Measurements from ENCODE around the gene PHF12.

The PHF12 gene

GRCh38 chr17:28992625-28993600, 41.6 kb upstream of the PHF12 start:
- H4K20me1 ChIP-seq (ENCODE audit: control insufficient read depth, insufficient read depth, low read depth, low read length) = no peaks in the 10 kb centered on the region
- no peaks in the 10 kb centered on the region for H3K9me2 ChIP-seq (replicated peaks; ENCODE audit: control insufficient read depth, low read length)
- H3K4me2 ChIP-seq (ENCODE audit: low read length) = no peak overlapping the region
- TF ChIP-seq EZH2phosphoT487 (IDR thresholded peaks at IDR 0.05; ENCODE audit: borderline replicate concordance, low read length) = no peak
- TF ChIP-seq CTCF (IDR thresholded peaks at IDR 0.05; ENCODE audit: low read depth, low read length, poor library complexity, severe bottlenecking) = no peak
- H3K4me3 ChIP-seq (ENCODE audit: low read length) = no peak overlapping the region
- no peaks in the 10 kb centered on the region for H3K79me2 ChIP-seq (ENCODE audit: control insufficient read depth, low read length)
- H3K4me1 ChIP-seq (ENCODE audit: control insufficient read depth, low read length) = peaks cover 7% of the 10 kb centered on the region; the same call in 1 of the 2 replicates
- no peaks in the 10 kb centered on the region for H3K36me3 ChIP-seq (ENCODE audit: control insufficient read depth, low read length)
- H3K9me3 ChIP-seq (ENCODE audit: control insufficient read depth, insufficient read depth, low read length) = no peaks in the 10 kb centered on the region
- no peak overlapping the region for H3K27ac ChIP-seq (ENCODE audit: low read depth, low read length)
- no peaks in the 10 kb centered on the region for H3K27me3 ChIP-seq (ENCODE audit: control insufficient read depth, low read length)
- no peaks in the 10 kb centered on the region for H3F3A ChIP-seq (ENCODE audit: control insufficient read depth, insufficient read depth)

GRCh38 chr17:28992185-28992584, 40.9 kb upstream of the PHF12 start:
- Histone ChIP-seq H3K4me3 (ENCODE audit: low read length) (no peak overlapping the region), H3K36me3 (ENCODE audit: control insufficient read depth, low read length) (no peaks in the 10 kb centered on the region), H3K79me2 (ENCODE audit: control insufficient read depth, low read length) (no peaks in the 10 kb centered on the region), H4K20me1 (ENCODE audit: control insufficient read depth, insufficient read depth, low read depth, low read length) (no peaks in the 10 kb centered on the region), H3F3A (ENCODE audit: control insufficient read depth, insufficient read depth) (no peaks in the 10 kb centered on the region), H3K27me3 (ENCODE audit: control insufficient read depth, low read length) (no peaks in the 10 kb centered on the region), H3K4me2 (ENCODE audit: low read length) (no peak overlapping the region), H3K4me1 (ENCODE audit: control insufficient read depth, low read length) (peaks cover 7% of the 10 kb centered on the region; the same call in 1 of the 2 replicates), H3K27ac (ENCODE audit: low read depth, low read length) (no peak overlapping the region), H3K9me2 (replicated peaks; ENCODE audit: control insufficient read depth, low read length) (no peaks in the 10 kb centered on the region), H3K9me3 (ENCODE audit: control insufficient read depth, insufficient read depth, low read length) (no peaks in the 10 kb centered on the region)
- TF ChIP-seq CTCF (IDR thresholded peaks at IDR 0.05; ENCODE audit: low read depth, low read length, poor library complexity, severe bottlenecking) = no peak

GRCh38 chr17:28991779-28992178, 40.5 kb upstream of the PHF12 start:
- Histone ChIP-seq H3K4me1 (ENCODE audit: control insufficient read depth, low read length) (peaks cover 7% of the 10 kb centered on the region; the same call in 1 of the 2 replicates), H3F3A (ENCODE audit: control insufficient read depth, insufficient read depth) (no peaks in the 10 kb centered on the region), H3K4me3 (ENCODE audit: low read length) (no peak overlapping the region), H3K4me2 (ENCODE audit: low read length) (no peak overlapping the region), H3K27ac (ENCODE audit: low read depth, low read length) (no peak overlapping the region), H3K27me3 (ENCODE audit: control insufficient read depth, low read length) (no peaks in the 10 kb centered on the region), H3K36me3 (ENCODE audit: control insufficient read depth, low read length) (no peaks in the 10 kb centered on the region), H3K79me2 (ENCODE audit: control insufficient read depth, low read length) (no peaks in the 10 kb centered on the region), H4K20me1 (ENCODE audit: control insufficient read depth, insufficient read depth, low read depth, low read length) (no peaks in the 10 kb centered on the region), H3K9me2 (replicated peaks; ENCODE audit: control insufficient read depth, low read length) (no peaks in the 10 kb centered on the region), H3K9me3 (ENCODE audit: control insufficient read depth, insufficient read depth, low read length) (no peaks in the 10 kb centered on the region)
- no peak for TF ChIP-seq CTCF (IDR thresholded peaks at IDR 0.05; ENCODE audit: low read depth, low read length, poor library complexity, severe bottlenecking)
- no peak for TF ChIP-seq EZH2phosphoT487 (IDR thresholded peaks at IDR 0.05; ENCODE audit: borderline replicate concordance, low read length)
